HepG2 (cell line): ENCODE measurements around the gene METTL16. TPM values are rescaled to one million over a fixed set of nuclear protein-coding genes. Genes with fewer than 3 reads are reported as not detected.

ENCODE experiments used
- ARNT2 ChIP-seq: sonication (generic); formaldehyde crosslinking; IDR thresholded peaks from 2 replicates; pipeline ENCODE4 v1.8.0; 2022; ENCODE audit warnings: mild to moderate bottlenecking, low read depth, missing genetic modification reagents, moderate library complexity
- ATF7-NPFF ChIP-seq: sonication (generic); formaldehyde crosslinking; IDR thresholded peaks from 2 replicates; pipeline ENCODE4 v1.8.1; 2023; ENCODE audit warnings: mild to moderate bottlenecking, low read depth, missing genetic modification reagents, moderate library complexity
- DZIP1 ChIP-seq: sonication (generic); formaldehyde crosslinking; IDR thresholded peaks from 2 replicates; pipeline ENCODE4 v1.5.0; 2020; ENCODE audit warnings: mild to moderate bottlenecking, missing genetic modification reagents
- MYC ChIP-seq: sonication (generic); formaldehyde crosslinking; IDR thresholded peaks from 2 replicates; pipeline ENCODE4 v1.9.0; 2021; ENCODE audit warnings: missing genetic modification reagents, borderline replicate concordance
- NCOA1 ChIP-seq: sonication (generic); formaldehyde crosslinking; IDR thresholded peaks from 2 replicates; pipeline ENCODE4 v1.9.0; 2021; ENCODE audit warnings: missing genetic modification reagents
- NCOA2 ChIP-seq: sonication (generic); formaldehyde crosslinking; IDR thresholded peaks from 2 replicates; pipeline ENCODE4 v1.8.0; 2022; ENCODE audit warnings: inconsistent platforms
- NFKB2 ChIP-seq: sonication (generic); formaldehyde crosslinking; IDR thresholded peaks from 2 replicates; pipeline ENCODE4 v1.4.0; 2020; ENCODE audit warnings: missing genetic modification reagents, borderline replicate concordance
- PLRG1 ChIP-seq: fragments of 450-650 bp; conservative IDR thresholded peaks from 2 replicates; pipeline ENCODE4 v1.6.1; 2016
- RARG ChIP-seq: sonication (generic); formaldehyde crosslinking; IDR thresholded peaks from 2 replicates; pipeline ENCODE4 v1.4.0; 2020; ENCODE audit warnings: low read depth, mild to moderate bottlenecking, missing genetic modification reagents
- RNF2 ChIP-seq: fragments of 450-650 bp; conservative IDR thresholded peaks from 2 replicates; pipeline ENCODE4 v1.6.1; 2016; ENCODE audit warnings: low read depth
- SMAD3 ChIP-seq: sonication (generic); formaldehyde crosslinking; IDR thresholded peaks from 2 replicates; pipeline ENCODE4 v1.4.0; 2020; ENCODE audit warnings: missing genetic modification reagents
- SRSF1 ChIP-seq: fragments of 200-400 bp; formaldehyde crosslinking; optimal IDR thresholded peaks from 2 replicates; pipeline ENCODE3; 2017; ENCODE audit warnings: mild to moderate bottlenecking, low read depth, low read length, moderate library complexity
- ZBTB46 ChIP-seq: sonication (generic); formaldehyde crosslinking; IDR thresholded peaks from 2 replicates; pipeline ENCODE4 v1.4.0; 2020; ENCODE audit warnings: mild to moderate bottlenecking, missing genetic modification reagents, borderline replicate concordance
- ZFP62 ChIP-seq: sonication (generic); formaldehyde crosslinking; IDR thresholded peaks from 2 replicates; pipeline ENCODE4 v1.4.0; 2020; ENCODE audit warnings: missing genetic modification reagents
- ZNF510 ChIP-seq: sonication (generic); formaldehyde crosslinking; IDR thresholded peaks from 2 replicates; pipeline ENCODE4 v1.4.0; 2020; ENCODE audit warnings: low read depth, mild to moderate bottlenecking, missing genetic modification reagents
- ZNF550 ChIP-seq: sonication (generic); formaldehyde crosslinking; IDR thresholded peaks from 2 replicates; pipeline ENCODE4 v1.4.0; 2020; ENCODE audit warnings: mild to moderate bottlenecking, missing genetic modification reagents, borderline replicate concordance
- ZNF747 ChIP-seq: sonication (generic); formaldehyde crosslinking; IDR thresholded peaks from 2 replicates; pipeline ENCODE4 v1.8.1; 2023; ENCODE audit warnings: missing genetic modification reagents, mild to moderate bottlenecking, borderline replicate concordance
- ZZZ3 ChIP-seq: sonication (generic); formaldehyde crosslinking; IDR thresholded peaks from 2 replicates; pipeline ENCODE4 v1.4.0; 2020; ENCODE audit warnings: missing genetic modification reagents, mild to moderate bottlenecking, borderline replicate concordance
- polyA plus RNA-seq, 8 experiments: library from polyadenylated mRNA; depleted of rRNA in 3 of 8; stranded (reverse) in 7 of 8; unstranded in 1 of 8; fragments of >200 nt; fragmentation: Illumina TruSeq in 4 of 8; extraction: Trizol in 4 of 8; gene quantifications; 2 replicates each; pipeline versions ENCODE4 v1.2.1 to v1.2.3, GENCODE V29; 2011 to 2016; ENCODE audit warnings: low read depth in 4 of 8, missing spikeins in 1 of 8, mixed read lengths in 1 of 8; ENCODE audit not compliant: insufficient read depth in 1 of 8
- total RNA-seq, 5 experiments: library from RNA; depleted of rRNA; stranded (reverse); fragments of >200 nt; fragmentation: Illumina TruSeq; extraction: Trizol; gene quantifications; 2 replicates each; pipeline ENCODE4 v1.2.3, GENCODE V29; 2016; ENCODE audit warnings: low read depth in 1 of 5
- TF ChIP-seq, protein P1 (sequence below): sonication (generic); formaldehyde crosslinking; IDR thresholded peaks from 2 replicates; pipeline ENCODE4 v1.4.0; 2020; ENCODE audit warnings: mild to moderate bottlenecking, low read depth, missing genetic modification reagents
- TF ChIP-seq, protein P2 (sequence below): sonication (generic); formaldehyde crosslinking; IDR thresholded peaks from 2 replicates; pipeline ENCODE4 v1.8.0; 2023; ENCODE audit warnings: mild to moderate bottlenecking, missing genetic modification reagents
- TF ChIP-seq, protein P3 (sequence below): sonication (generic); formaldehyde crosslinking; IDR thresholded peaks from 2 replicates; pipeline ENCODE4 v1.5.1; 2020; ENCODE audit warnings: mild to moderate bottlenecking, missing genetic modification reagents, moderate library complexity

The METTL16 gene
- total and polyA plus RNA-seq, 2 of the 13 experiments (the other 11 are each of a cell fraction or from before 2014, with no cell fraction given): 11.6 to 18.5 TPM

DNA sequence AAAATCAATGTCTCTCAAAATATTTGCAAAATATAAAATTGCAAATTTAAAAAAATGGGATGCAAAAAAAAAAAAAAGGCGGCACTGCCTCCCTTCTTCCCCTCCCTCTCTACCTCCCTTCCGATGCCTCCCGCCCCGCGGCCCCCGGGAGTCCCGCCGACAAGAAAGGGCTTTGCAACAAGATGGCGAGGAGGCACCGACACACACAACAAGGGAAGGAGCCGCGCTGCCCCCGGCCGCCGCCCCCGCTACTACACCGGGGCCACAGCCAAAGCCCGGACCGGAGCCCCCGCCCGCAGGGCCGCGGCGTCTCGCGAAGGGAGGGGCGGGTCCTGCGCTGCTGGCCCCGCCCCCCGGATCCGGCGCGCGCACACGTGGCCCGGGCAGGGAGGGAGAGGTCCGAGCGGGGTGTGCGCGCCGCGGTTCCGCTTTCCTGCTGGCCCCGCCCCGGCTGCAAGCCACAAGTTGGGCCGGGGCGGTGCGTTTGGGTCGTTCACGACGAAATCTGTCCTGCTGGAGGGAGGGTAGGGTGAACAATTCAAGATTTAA lies 110.7 kb downstream of the METTL16 start, which contains the start of gene MNT (continued):
- TF ChIP-seq, protein P1, sequence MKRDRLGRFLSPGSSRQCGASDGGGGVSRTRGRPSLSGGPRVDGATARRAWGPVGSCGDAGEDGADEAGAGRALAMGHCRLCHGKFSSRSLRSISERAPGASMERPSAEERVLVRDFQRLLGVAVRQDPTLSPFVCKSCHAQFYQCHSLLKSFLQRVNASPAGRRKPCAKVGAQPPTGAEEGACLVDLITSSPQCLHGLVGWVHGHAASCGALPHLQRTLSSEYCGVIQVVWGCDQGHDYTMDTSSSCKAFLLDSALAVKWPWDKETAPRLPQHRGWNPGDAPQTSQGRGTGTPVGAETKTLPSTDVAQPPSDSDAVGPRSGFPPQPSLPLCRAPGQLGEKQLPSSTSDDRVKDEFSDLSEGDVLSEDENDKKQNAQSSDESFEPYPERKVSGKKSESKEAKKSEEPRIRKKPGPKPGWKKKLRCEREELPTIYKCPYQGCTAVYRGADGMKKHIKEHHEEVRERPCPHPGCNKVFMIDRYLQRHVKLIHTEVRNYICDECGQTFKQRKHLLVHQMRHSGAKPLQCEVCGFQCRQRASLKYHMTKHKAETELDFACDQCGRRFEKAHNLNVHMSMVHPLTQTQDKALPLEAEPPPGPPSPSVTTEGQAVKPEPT (CRISPR knock-in tag): no peak
- no peak for TF ChIP-seq ATF7-NPFF (CRISPR knock-in tag)
- no peak for TF ChIP-seq ZFP62 (CRISPR knock-in tag)
- no peak for TF ChIP-seq NCOA1 (CRISPR knock-in tag)
- TF ChIP-seq ZNF747 (CRISPR knock-in tag): no peak
- TF ChIP-seq SMAD3: no peak
- TF ChIP-seq ZZZ3 (CRISPR knock-in tag): no peak
- TF ChIP-seq SRSF1: peak; percentile 86
- no peak for TF ChIP-seq RNF2
- TF ChIP-seq PLRG1: no peak
- TF ChIP-seq ZNF550 (CRISPR knock-in tag): no peak
- TF ChIP-seq NFKB2: no peak
- no peak for TF ChIP-seq ZNF510
- TF ChIP-seq ARNT2 (CRISPR knock-in tag): no peak
- no peak for TF ChIP-seq RARG (CRISPR knock-in tag)
- TF ChIP-seq NCOA2 (CRISPR knock-in tag): no peak
- peak; percentile 3; the same call in 1 of the 2 replicates for TF ChIP-seq MYC (CRISPR knock-in tag)
- TF ChIP-seq, protein P2, sequence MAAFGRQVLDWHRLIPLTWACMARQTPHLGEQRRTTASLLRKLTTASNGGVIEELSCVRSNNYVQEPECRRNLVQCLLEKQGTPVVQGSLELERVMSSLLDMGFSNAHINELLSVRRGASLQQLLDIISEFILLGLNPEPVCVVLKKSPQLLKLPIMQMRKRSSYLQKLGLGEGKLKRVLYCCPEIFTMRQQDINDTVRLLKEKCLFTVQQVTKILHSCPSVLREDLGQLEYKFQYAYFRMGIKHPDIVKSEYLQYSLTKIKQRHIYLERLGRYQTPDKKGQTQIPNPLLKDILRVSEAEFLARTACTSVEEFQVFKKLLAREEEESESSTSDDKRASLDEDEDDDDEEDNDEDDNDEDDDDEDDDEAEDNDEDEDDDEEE (CRISPR knock-in tag): no peak
- no peak for TF ChIP-seq ZBTB46 (CRISPR knock-in tag)
- 0 out of 2 replicates have a peak, but pooled peaks have one; percentile 40 for TF ChIP-seq DZIP1 (CRISPR knock-in tag)
- TF ChIP-seq, protein P3, sequence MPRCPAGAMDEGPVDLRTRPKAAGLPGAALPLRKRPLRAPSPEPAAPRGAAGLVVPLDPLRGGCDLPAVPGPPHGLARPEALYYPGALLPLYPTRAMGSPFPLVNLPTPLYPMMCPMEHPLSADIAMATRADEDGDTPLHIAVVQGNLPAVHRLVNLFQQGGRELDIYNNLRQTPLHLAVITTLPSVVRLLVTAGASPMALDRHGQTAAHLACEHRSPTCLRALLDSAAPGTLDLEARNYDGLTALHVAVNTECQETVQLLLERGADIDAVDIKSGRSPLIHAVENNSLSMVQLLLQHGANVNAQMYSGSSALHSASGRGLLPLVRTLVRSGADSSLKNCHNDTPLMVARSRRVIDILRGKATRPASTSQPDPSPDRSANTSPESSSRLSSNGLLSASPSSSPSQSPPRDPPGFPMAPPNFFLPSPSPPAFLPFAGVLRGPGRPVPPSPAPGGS: no peak
